Measurements from ENCODE around the gene AHCYL1. TPM values are rescaled to one million over a fixed set of nuclear protein-coding genes. Genes with fewer than 3 reads are reported as not detected.
"Not testable (repeated sequence)": the region's sequence is repeated elsewhere in the genome, so short reads cannot be mapped to it uniquely, and the experiment has no call there.

The AHCYL1 gene
- 20.5 and 24.2 TPM in 2 replicates for total RNA-seq (2014; rRNA removed; shearing (Covaris generic))

GRCh38 chr1:109984456-109985246, at the start of gene AHCYL1:
Gene AHCYL1 (plus strand): TSS chr1:109984765. CDS start chr1:109985053, 288 bp downstream.
- in situ Hi-C loops (cut with HindIII; ENCODE audit: low sequenced_read_pairs) = no loop called here
- DNase-seq (ENCODE audit: low spot score) = peak; percentile 100

DNA sequence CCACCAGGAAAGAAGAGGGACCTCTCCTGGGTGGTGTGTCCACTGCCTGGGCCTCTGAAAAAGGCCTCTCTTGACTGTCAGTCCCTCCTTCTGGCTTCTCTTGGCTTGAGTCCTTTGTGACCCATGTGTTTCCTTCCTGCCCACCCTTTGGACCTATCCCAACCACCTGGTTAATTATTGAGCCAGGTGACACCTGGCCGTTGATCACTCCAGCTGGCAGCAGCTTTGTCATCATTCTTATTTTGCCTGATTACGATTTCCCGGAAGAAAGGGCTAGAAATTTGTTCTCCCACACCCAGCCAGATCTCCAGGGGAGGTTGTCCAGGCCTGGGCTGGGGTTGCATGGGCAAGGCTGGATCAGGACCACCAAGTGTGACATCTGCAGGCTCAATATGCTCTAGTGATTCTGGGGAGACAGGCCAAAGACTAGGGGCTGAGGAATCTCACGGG, 49.1 kb upstream of the AHCYL1 start:
- in situ Hi-C loops (cut with HindIII; ENCODE audit: low sequenced_read_pairs) = no loop called here
- DNase-seq (ENCODE audit: low spot score) = peak; percentile 94

GRCh38 chr1:109937738-109938137, 46.8 kb upstream of the AHCYL1 start:
- DNase-seq (ENCODE audit: low spot score) = no peak
- in situ Hi-C loops (cut with HindIII; ENCODE audit: low sequenced_read_pairs) = no loop called here

GRCh38 chr1:109938556-109938955, 46.0 kb upstream of the AHCYL1 start:
- DNase-seq (ENCODE audit: low spot score) = no peak
- in situ Hi-C loops (cut with HindIII; ENCODE audit: low sequenced_read_pairs) = no loop called here

DNA sequence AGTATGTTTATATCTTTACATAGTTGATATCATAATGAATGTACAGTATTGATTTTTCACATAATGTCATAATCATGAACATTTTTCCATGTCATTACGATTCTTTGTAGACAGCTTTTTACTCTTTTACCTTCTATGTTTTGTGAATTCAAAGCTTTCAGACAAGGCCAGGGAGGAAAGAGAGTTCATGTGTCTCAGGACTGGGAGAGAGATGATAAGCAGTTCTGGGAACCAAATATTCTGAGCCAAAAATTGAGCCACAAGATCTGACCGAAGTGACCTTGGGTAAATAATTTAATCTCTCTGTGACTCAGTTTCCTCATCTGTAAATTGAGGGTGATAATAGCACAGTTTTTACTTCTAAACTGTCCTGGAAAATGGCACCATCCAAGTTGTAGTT, 42.1 kb upstream of the AHCYL1 start:
- in situ Hi-C loops (cut with HindIII; ENCODE audit: low sequenced_read_pairs) = no loop called here
- no peak for DNase-seq (ENCODE audit: low spot score)

DNA sequence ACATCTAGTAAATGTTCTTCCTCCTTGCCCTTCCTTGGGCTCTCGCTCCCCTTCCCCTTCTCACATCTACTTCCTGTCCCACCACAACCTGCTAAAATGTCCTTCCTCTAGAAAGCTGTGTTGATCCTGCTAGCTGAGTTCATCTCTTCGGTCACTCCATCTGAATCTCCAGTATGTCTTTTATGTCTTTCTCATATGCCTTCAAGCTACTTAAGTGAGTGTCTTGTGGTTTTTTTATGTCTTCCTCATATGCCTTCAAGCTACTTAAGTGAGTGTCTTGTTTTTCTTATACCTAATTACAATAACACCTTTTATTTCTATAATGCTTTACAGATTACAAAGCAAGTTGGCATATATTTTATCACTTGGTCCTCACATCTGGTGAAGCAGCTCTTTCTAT, 40.0 kb upstream of the AHCYL1 start:
- in situ Hi-C loops (cut with HindIII; ENCODE audit: low sequenced_read_pairs) = no loop called here
- DNase-seq (ENCODE audit: low spot score) = no peak

- in situ Hi-C loops (cut with HindIII; ENCODE audit: low sequenced_read_pairs) = no loop called here
Observed at GRCh38 chr1:109946511-109946910, 38.1 kb upstream of the AHCYL1 start.

GRCh38 chr1:109947582-109948284, 36.8 kb upstream of the AHCYL1 start:
- in situ Hi-C loops (cut with HindIII; ENCODE audit: low sequenced_read_pairs) = no loop called here

More at GRCh38 chr1:109946511-109946910, 38.1 kb upstream of the AHCYL1 start:
- DNase-seq (ENCODE audit: low spot score) = no peak

GRCh38 chr1:109948285-109948630, 36.3 kb upstream of the AHCYL1 start:
- DNase-seq (ENCODE audit: low spot score) = no peak
- in situ Hi-C loops (cut with HindIII; ENCODE audit: low sequenced_read_pairs) = no loop called here

More at GRCh38 chr1:109947582-109948284, 36.8 kb upstream of the AHCYL1 start:
- no peak for DNase-seq (ENCODE audit: low spot score)

GRCh38 chr1:109950038-109950437, 34.5 kb upstream of the AHCYL1 start:
- DNase-seq (ENCODE audit: low spot score) = no peak
- in situ Hi-C loops (cut with HindIII; ENCODE audit: low sequenced_read_pairs) = no loop called here

- in situ Hi-C loops (cut with HindIII; ENCODE audit: low sequenced_read_pairs) = no loop called here
- DNase-seq (ENCODE audit: low spot score) = no peak
Observed at GRCh38 chr1:109950509-109950908, 34.1 kb upstream of the AHCYL1 start.

GRCh38 chr1:109951501-109951900, 33.1 kb upstream of the AHCYL1 start:
- DNase-seq (ENCODE audit: low spot score); in situ Hi-C loops (cut with HindIII; ENCODE audit: low sequenced_read_pairs): not testable (repeated sequence)

DNA sequence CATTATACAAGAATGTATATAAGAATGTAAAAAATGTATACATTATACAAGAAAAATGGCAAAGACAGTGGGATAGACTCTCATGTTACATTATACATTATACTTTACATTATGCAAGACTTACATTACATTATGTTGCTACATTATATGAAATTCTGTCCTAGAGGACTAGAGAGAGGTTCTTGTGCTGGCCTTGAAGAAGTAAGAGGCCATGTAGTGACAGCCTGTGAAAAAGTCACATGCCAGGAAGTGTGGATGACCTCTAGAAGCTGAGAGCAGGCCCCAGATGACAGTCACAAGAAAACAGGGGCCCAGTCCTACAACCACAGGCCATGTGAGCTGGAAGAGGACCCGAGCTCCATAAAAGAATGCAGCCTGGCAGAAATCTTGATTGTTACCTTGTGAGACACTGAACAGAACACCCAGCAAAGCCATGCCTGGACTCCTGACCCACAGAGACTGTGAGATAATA, 30.5 kb upstream of the AHCYL1 start:
- DNase-seq (ENCODE audit: low spot score) = no peak
- in situ Hi-C loops (cut with HindIII; ENCODE audit: low sequenced_read_pairs) = no loop called here

DNA sequence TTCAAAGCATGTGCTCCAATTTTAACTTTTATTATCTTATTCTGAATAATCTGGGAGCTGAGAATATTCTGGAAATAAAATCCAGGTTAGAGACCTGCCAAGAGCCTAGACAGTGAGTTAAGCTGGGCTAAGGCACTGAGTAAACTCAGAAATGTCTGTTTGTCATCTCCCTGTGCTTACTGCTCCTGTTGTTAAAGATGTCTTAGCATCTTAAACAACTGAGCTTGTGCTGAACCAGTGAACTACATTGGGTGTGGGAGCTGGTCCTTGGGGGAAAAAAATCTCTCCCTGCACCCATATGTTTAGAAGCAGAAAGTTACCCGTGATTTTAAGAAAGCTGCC, 25.0 kb upstream of the AHCYL1 start:
- in situ Hi-C loops (cut with HindIII; ENCODE audit: low sequenced_read_pairs) = no loop called here
- no peak for DNase-seq (ENCODE audit: low spot score)

GRCh38 chr1:109959974-109960744, 24.4 kb upstream of the AHCYL1 start:
- peak; percentile 18 for DNase-seq (ENCODE audit: low spot score)

GRCh38 chr1:109960745-109961094, 23.8 kb upstream of the AHCYL1 start:
- in situ Hi-C loops (cut with HindIII; ENCODE audit: low sequenced_read_pairs) = no loop called here
- DNase-seq (ENCODE audit: low spot score) = no peak

More at GRCh38 chr1:109959974-109960744, 24.4 kb upstream of the AHCYL1 start:
- in situ Hi-C loops (cut with HindIII; ENCODE audit: low sequenced_read_pairs) = no loop called here

DNA sequence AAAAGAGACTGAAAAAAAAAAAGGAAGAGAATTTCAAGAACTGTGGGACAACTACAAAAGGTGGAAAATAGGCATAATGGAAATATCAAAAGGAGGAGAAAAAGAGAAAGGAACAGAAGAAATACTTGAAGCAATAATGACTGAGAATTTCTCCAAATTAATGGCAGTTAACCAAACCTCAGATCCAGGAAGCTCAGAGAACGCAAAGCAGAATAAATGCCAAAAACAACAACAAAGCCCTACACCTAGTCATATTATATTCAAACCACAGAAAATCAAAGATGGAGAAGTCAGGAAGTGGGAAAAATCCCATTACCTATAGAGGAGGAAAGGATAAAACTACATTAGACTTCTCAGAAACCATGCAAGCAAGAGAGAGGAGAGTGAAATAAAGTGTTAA, 20.7 kb upstream of the AHCYL1 start:
- no peak for DNase-seq (ENCODE audit: low spot score)
- in situ Hi-C loops (cut with HindIII; ENCODE audit: low sequenced_read_pairs) = no loop called here

- no peak for DNase-seq (ENCODE audit: low spot score)
- in situ Hi-C loops (cut with HindIII; ENCODE audit: low sequenced_read_pairs) = no loop called here
Observed at GRCh38 chr1:109969146-109969829, 15.3 kb upstream of the AHCYL1 start.

DNA sequence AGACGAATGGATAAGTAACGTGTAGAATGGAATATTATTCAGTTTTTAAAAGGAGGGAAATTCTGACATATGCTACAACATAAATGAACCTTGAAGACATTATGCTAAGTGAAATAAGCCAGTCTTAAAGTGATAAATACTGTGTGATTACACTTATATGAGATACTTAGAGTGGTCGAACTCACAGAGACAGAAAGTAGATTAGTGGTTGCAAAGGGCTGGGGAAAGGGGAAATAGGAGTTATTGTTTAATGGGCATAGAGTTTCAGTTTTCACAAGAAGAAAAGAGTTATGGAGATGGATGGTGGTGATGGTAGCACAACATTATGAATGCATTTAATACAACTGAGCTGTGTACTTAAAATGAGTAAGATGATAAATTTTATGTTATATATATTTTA, 14.7 kb upstream of the AHCYL1 start:
- no peak for DNase-seq (ENCODE audit: low spot score)

More for the DNA sequence above, 14.7 kb upstream of the AHCYL1 start:
- in situ Hi-C loops (cut with HindIII; ENCODE audit: low sequenced_read_pairs) = no loop called here
